HTR-8/SVneo (cell line): Measurements from ENCODE around the gene SMIM30.
"Not testable (repeated sequence)": the region's sequence is repeated elsewhere in the genome, so short reads cannot be mapped to it uniquely, and the experiment has no call there.

ENCODE experiments used
- DNase-seq: peaks from one replicate; pipeline ENCODE4 v3.0.0; 2011; ENCODE audit warnings: low spot score, mixed read lengths; ENCODE audit not compliant: insufficient read length
- FAIRE-seq: peaks from 2 replicates; lab custom pipeline; 2011; peaks lifted over from hg19 to GRCh38; lab: Jason Lieb, UNC

The SMIM30 gene

GRCh38 chr7:113118074-113118959, at the start of gene SMIM30:
TSS of gene SMIM30 (minus strand) at chr7:113118554. CDS start at chr7:113117578, 976 bp downstream.
- peak; percentile 82 for FAIRE-seq
- peak; percentile 59 for DNase-seq

- DNase-seq, FAIRE-seq: not testable (repeated sequence)
Measured at GRCh38 chr7:113166176-113166575, 47.8 kb upstream of the SMIM30 start.

- FAIRE-seq (no peak), DNase-seq (no peak)
Measured at GRCh38 chr7:113161050-113161449, 42.7 kb upstream of the SMIM30 start.

GRCh38 chr7:113159746-113160339, 41.5 kb upstream of the SMIM30 start:
- no peak for FAIRE-seq
- peak; percentile 12 for DNase-seq

- no peak for FAIRE-seq
Measured at GRCh38 chr7:113158756-113159155, 40.4 kb upstream of the SMIM30 start.

GRCh38 chr7:113154117-113154516, 35.8 kb upstream of the SMIM30 start:
- DNase-seq, result no peak
- FAIRE-seq, result no peak

More at GRCh38 chr7:113158756-113159155, 40.4 kb upstream of the SMIM30 start:
- no peak for DNase-seq

DNA sequence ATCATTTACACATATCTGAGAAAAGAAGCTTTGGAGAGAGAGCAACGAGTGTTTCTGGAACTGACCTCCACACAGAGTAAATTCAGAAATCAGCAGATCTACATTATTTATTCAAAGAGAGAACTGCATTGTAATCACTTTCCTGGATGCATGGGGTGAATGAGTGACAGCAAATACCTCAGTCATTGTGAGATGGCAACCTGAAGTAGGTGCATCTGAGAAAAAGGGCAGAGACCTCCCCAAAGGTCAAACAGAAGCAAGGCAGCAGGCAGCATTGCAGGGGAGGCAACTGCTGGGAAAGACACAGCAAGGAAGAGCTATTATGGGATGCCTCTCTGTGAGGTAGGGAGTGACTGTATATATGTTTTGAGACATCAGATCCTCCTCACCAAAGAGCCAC, 26.5 kb upstream of the SMIM30 start:
- FAIRE-seq, result no peak
- no peak for DNase-seq

- FAIRE-seq, result no peak
- DNase-seq, result no peak
Measured at GRCh38 chr7:113143486-113144257, 25.3 kb upstream of the SMIM30 start.

GRCh38 chr7:113142385-113143119, 24.2 kb upstream of the SMIM30 start:
- FAIRE-seq (no peak), DNase-seq (no peak)

DNA sequence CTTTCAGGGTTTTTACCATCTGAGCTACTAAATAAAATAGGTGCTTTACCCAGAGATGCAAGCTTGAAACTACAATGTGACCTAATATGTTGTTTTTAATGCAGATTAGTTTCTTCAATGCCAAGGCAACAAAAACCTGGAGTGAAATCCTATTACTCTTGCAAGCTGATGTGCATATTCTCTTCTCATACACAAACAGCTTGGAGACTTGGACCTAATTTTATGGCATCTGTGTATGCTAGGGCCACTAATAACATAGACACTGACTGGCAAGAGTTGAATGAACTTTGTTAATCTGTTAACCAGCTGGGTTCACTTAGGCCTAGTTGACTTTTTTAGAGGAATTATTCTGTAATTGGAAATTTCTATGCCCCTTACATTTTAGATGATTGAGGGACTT, 23.4 kb upstream of the SMIM30 start:
- FAIRE-seq (no peak), DNase-seq (no peak)

DNA sequence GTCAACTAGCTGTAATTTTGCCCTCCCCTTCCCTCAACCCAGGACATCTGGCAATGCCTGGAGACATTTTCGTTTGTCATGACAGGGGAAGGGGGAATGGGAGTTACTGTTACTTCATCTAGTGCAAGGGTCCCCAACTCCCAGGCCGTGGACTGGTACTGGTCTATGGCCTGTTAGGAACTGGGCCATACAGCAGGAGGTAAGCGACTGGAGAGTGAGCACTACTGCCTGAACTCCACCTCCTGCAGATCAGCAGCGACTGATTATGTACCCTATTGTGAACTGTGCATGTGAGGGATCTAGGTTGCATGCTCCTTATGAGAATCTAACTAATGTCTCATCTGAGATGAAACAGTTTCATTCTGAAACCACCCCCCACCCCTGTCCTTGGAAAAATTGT, 22.6 kb upstream of the SMIM30 start:
- no peak for DNase-seq
- FAIRE-seq, result no peak

DNA sequence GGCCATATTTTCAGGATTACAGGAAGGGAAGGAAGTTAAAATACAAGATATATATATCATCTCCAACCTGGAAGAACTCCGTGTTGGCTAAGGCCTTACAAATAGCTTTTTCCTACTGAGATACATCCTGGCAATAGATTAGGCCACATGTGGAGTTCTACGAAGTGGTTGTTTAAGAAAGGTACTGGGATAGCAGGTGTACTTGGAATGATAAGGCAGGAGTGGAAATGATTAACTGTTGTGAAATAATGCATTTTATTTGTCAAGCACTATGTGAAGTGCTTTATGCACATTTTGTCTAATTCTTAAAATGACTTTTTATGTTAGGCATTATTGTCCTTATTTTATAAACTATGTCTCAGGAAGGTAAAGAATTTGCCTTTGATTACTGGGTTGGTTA, 18.9 kb upstream of the SMIM30 start:
- DNase-seq (no peak), FAIRE-seq (no peak)

DNA sequence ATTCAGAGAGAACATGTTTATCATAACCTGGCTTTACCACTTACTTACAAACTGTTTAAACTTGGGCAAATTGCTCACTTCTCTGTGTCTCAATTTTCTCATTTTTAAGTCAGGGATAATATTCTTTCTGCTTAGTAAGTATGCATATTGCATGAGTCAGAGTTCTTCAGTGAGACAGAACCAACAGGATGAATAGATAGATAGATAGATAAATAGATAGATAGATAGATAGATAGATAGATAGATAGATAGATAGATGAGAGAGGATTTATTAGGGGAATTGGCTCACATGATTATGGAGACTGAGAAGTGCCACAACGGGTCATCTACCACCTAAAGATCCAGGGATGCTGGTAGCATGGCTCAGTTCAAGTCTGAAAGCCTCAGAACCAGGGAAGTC, 15.7 kb upstream of the SMIM30 start:
- FAIRE-seq, result no peak
- DNase-seq, result no peak

- FAIRE-seq (no peak), DNase-seq (no peak)
Measured at GRCh38 chr7:113131367-113131766, 13.0 kb upstream of the SMIM30 start.

DNA sequence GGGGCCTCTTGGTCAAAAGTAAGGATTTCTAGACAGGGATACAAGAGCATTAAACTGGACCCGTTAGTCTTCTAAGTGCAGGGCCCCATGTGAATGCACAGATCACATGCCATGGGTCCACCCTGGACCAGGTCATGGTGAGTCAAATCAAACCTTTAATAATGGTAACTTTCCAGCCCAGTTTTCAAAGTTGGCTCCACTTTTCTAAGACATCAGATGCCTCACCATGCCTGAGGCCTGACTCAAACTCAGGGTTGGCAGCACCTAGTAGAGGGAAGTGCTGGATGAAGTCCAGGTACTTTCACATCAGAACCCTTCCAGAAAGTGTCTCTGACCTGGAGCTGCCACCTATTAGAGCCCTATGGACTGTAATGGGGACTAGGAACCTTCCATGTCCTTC, 9.7 kb upstream of the SMIM30 start:
- FAIRE-seq, result no peak
- DNase-seq, result no peak

- FAIRE-seq, result no peak
- DNase-seq, result no peak
Measured at GRCh38 chr7:113125728-113126127, 7.4 kb upstream of the SMIM30 start.

- FAIRE-seq (no peak), DNase-seq (no peak)
Measured at GRCh38 chr7:113122744-113123143, 4.4 kb upstream of the SMIM30 start.

DNA sequence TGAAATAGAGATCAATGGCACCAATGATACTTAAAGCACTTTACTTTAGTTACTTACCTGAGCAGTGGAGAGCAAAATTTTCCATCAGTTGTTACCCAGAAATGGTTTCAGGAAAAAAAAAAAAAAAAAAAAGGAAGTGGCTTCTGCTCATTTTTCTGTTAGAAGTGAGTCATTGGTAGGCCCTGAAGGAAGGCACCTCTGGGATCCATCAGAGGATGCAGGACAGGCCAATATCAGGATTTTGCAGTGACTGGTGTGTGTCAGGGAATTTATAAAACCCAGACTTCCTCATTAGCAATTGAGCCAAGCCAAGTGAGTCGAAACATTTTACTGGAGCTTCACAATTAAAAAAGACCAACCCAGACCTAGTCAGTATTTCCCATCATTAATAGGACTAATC, 2.3 kb upstream of the SMIM30 start:
- DNase-seq (no peak), FAIRE-seq (no peak)

- FAIRE-seq (no peak), DNase-seq (no peak)
Measured at GRCh38 chr7:113119429-113119828, 1.1 kb upstream of the SMIM30 start.

- FAIRE-seq, result peak; percentile 31
- DNase-seq, result not testable (repeated sequence)
Measured at GRCh38 chr7:113117374-113117774, 980 bp downstream of the SMIM30 start.
